ENCODE measurements around the gene HNF1A.

DNA sequence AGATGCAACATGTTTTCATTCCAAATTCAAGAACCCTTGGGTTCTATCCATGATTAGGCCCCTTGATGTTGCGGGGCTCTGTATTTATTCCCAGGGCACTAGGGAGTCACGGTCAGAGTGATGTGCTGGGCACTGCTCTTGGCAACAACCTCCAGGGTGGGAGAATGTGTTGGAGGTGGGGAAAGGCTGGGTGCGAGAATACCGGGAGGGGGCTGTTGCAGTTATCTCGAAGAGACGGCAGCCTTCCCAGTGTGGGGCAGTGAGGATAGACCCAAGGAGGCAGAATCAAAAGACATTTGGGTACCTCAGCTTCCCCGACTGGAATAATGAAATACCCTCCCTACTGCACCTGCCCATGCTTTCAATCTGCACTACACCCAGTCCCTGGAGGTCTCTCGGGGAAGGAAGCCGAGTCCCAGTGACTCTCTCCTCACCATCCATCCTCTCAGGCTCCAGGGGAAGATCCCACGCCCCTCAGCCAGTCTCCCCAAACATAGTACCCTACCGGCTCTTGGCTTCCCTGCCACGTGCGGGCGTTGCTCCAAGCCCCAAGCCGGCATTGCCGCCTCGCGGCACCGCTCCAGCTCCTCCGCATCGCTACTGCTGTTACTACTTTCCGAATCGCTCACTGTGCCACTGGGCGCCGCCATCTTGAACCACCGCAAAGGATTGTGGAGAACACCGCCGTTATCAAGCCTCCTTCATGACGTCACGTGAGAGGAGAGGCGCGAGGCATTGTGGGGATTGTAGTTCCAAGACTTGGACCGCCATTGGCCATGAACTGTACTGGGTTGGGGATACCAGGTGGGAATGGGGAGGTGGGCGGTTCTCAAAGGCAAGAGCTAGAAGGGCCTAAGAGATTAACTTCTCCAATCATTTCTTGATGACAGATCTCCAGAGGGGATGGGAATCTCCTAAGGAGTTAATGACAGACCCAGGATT lies 37.8 kb downstream of the HNF1A start, which contains the start of gene C12orf43:
- TF ChIP-seq, protein P1, sequence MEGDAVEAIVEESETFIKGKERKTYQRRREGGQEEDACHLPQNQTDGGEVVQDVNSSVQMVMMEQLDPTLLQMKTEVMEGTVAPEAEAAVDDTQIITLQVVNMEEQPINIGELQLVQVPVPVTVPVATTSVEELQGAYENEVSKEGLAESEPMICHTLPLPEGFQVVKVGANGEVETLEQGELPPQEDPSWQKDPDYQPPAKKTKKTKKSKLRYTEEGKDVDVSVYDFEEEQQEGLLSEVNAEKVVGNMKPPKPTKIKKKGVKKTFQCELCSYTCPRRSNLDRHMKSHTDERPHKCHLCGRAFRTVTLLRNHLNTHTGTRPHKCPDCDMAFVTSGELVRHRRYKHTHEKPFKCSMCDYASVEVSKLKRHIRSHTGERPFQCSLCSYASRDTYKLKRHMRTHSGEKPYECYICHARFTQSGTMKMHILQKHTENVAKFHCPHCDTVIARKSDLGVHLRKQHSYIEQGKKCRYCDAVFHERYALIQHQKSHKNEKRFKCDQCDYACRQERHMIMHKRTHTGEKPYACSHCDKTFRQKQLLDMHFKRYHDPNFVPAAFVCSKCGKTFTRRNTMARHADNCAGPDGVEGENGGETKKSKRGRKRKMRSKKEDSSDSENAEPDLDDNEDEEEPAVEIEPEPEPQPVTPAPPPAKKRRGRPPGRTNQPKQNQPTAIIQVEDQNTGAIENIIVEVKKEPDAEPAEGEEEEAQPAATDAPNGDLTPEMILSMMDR (IDR thresholded peaks at IDR 0.05; ENCODE audit: insufficient read depth, low read length) = no peak
- TF ChIP-seq, protein P2, sequence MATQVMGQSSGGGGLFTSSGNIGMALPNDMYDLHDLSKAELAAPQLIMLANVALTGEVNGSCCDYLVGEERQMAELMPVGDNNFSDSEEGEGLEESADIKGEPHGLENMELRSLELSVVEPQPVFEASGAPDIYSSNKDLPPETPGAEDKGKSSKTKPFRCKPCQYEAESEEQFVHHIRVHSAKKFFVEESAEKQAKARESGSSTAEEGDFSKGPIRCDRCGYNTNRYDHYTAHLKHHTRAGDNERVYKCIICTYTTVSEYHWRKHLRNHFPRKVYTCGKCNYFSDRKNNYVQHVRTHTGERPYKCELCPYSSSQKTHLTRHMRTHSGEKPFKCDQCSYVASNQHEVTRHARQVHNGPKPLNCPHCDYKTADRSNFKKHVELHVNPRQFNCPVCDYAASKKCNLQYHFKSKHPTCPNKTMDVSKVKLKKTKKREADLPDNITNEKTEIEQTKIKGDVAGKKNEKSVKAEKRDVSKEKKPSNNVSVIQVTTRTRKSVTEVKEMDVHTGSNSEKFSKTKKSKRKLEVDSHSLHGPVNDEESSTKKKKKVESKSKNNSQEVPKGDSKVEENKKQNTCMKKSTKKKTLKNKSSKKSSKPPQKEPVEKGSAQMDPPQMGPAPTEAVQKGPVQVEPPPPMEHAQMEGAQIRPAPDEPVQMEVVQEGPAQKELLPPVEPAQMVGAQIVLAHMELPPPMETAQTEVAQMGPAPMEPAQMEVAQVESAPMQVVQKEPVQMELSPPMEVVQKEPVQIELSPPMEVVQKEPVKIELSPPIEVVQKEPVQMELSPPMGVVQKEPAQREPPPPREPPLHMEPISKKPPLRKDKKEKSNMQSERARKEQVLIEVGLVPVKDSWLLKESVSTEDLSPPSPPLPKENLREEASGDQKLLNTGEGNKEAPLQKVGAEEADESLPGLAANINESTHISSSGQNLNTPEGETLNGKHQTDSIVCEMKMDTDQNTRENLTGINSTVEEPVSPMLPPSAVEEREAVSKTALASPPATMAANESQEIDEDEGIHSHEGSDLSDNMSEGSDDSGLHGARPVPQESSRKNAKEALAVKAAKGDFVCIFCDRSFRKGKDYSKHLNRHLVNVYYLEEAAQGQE (IDR thresholded peaks at IDR 0.05; ENCODE audit: insufficient replicate concordance, low read depth) = no peak

All from HL-60 (cell line).